ENCODE data around the gene DNAJC4.

- TF ChIP-seq POLR2A (IDR thresholded peaks at IDR 0.05; ENCODE audit: low read length) (peak; percentile 75), GATA1 (IDR thresholded peaks at IDR 0.05; ENCODE audit: low read depth, low read length) (no peak)
These were observed 4.5 kb upstream of the DNAJC4 start, which contains the start of the genes NUDT22 and TRPT1 for GRCh38 chr11:64225608-64226506.
